NCI-H1417 treated with DMSO at 0.1 percent for 48 hours (cell line): ENCODE results near the gene HSFX2.
"Not testable (repeated sequence)": the region's sequence is repeated elsewhere in the genome, so short reads cannot be mapped to it uniquely, and the experiment has no call there.

ENCODE experiments used
- DNase-seq: peaks from one replicate; lab custom pipeline; 2025; lab: John Stamatoyannopoulos, UW

The HSFX2 gene, protein sequence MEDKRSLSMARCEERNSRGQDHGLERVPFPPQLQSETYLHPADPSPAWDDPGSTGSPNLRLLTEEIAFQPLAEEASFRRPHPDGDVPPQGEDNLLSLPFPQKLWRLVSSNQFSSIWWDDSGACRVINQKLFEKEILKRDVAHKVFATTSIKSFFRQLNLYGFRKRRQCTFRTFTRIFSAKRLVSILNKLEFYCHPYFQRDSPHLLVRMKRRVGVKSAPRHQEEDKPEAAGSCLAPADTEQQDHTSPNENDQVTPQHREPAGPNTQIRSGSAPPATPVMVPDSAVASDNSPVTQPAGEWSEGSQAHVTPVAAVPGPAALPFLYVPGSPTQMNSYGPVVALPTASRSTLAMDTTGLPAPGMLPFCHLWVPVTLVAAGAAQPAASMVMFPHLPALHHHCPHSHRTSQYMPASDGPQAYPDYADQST

GRCh38 chrX:149595214-149595613 lies at the start of gene HSFX2:
TSS of gene HSFX2 (minus strand) at chrX:149595314. CDS start at chrX:149594700, 614 bp downstream.
- DNase-seq: not testable (repeated sequence)

DNA sequence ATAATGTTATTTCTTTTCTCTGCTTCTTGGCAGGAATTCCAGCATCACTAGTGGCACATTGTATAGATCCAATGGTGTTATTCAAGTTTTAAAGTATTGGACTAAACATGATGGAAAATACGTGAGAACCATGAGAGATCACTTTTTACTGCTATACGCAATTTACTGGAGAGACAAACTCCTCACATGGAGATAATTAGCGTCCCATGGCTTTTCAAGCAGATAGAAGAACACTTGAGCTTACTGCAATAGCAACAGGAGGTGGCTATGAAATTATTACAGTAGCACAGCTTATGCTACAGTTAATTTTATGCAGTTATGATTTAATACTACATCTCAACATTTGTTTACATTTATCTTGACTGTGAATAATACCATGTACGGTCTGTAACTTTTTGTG lies 48.4 kb upstream of the HSFX2 start:
- no peak for DNase-seq

DNA sequence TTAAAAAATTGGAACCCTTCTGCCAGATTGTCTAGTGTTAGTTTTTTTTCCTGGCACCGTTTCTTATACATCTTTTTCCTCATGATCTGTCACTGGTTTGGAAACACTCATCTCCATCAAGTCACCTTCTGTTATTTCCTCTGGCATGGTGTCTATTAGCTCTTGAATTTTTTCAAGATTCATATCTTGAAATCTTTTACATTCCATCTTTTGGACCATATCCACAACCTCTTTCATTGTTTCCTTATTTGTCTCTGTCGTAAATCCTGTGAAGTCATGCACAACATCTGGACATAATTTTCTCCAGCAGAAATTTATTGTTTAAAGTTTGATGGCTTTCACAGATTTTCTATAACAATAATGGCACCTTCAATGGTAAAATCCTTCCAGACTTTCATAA lies 46.7 kb upstream of the HSFX2 start:
- no peak for DNase-seq

GRCh38 chrX:149641432-149641831 lies 46.3 kb upstream of the HSFX2 start:
- DNase-seq: no peak

GRCh38 chrX:149639568-149639967 lies 44.5 kb upstream of the HSFX2 start:
- no peak for DNase-seq

GRCh38 chrX:149638860-149639259 lies 43.7 kb upstream of the HSFX2 start:
- no peak for DNase-seq

GRCh38 chrX:149633511-149633910 lies 38.4 kb upstream of the HSFX2 start:
- DNase-seq: no peak

- no peak for DNase-seq
Measured at GRCh38 chrX:149631234-149632165, 36.4 kb upstream of the HSFX2 start, which contains the start of gene TMEM185A. TSS of gene TMEM185A (minus strand) at chrX:149631792. CDS start at chrX:149631580, 212 bp downstream.

DNA sequence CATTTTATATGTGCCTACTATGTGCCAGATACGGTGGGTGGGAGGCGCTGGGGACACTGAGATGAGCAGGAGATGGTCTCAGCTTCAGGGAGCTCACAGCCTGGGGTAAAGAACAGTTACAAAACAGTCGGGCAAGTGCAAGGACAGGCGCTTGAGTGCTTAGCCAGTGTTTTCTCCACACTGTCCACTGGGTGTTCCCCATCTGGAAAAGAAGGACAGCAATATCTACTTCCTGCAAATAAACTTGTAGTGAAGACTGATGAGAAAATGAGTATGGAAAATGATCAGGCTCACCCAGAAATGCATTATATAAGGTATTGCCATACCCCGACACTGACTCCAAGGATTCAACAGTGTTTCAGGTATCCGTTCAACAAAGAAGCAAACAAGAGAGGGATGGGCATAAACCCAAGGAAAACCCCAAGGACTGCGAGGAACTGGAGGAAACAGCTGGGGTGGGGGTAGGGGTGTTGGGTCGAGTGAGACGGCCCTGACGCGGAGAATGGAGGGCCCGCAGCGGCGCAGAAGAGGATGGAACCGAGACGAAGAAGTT lies 35.6 kb upstream of the HSFX2 start:
- no peak for DNase-seq

DNA sequence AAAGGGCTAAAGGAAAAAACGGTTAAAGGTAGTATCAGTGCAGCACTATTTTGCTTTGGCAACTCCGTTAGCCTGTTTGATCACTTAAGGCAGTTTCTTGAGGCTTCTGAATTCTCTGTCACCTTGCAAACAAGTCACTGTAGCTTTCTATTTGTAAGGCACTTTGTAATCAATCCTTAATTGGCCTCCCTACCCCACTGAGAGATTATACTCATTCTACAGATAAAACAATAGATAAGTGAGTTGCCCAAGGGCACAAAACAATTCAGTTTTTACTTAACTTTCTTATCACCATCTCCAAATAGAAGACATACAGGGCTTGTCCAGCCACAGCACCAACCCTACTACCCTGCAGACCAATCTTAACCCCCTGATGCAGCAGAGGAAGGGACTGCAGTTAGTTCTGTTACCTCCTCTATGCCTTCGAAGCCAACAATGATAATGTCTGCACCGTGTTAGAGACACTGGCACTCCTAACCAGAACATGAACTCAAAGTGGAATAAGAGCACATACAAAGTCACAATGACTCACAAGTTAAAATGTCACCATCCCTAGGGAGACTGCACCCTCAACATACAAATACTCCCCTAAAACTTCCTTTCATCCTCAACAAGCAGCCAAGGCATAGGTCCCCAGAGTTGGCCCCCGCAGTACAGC lies 34.7 kb upstream of the HSFX2 start:
- DNase-seq: no peak

DNA sequence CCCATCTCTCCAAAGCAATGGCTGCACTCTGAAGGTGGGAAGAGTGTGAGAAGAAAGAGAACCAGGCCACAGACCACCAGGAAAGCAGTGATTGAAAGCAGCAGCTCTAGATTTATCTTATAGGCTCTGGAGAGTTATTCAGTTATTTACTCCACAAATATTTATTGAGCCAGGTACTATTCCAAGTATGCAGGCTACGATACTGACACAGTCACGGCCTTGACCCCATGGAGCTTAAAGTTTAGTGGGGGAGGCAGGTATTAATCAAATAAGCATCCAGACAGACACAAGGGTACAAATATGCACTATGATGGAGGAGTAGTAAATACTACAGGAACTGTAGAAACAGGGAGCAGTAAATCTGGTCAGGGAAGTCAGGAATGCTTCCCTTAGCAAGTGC lies 33.7 kb upstream of the HSFX2 start:
- DNase-seq: no peak

DNA sequence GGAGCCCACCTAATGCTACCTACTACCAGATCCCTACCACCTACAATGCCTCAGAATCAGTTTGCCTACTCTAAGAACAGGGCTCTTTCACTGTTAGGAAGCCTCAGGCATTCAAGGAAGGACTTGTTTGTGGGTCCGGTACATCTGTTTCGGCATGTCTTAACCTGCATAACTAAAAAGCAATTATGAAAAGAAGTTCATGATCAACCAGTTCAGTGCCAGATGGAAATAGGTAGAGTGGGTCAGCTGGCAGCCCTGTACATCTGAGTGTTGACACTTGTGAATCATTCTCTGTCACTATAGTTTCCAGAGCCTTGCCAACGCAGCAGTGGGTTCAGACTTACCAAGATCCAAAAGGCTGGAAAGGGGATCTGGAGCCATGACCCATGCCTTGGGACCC lies 33.2 kb upstream of the HSFX2 start:
- no peak for DNase-seq

DNA sequence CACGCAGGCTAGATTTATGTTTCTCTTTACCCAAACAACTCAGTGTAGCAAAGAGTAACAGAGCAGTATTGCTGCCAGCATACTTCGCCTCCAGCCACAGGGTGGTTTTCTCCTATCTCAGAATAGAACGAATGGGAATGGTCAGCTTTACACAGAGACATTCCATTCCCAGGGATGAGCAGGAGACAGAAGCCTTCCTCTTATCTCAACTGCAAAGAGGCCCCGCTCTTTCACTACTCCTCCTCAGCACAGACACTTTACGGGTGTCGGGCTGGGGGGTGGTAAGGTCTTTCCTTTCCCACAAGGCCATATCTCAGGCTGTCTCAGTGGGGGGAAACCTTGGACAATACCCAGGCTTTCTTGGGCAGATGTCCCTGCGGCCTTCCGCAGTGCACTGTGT lies 31.7 kb upstream of the HSFX2 start:
- not testable (repeated sequence) for DNase-seq

GRCh38 chrX:149619662-149620061 lies 24.5 kb upstream of the HSFX2 start:
- DNase-seq: not testable (repeated sequence)

DNA sequence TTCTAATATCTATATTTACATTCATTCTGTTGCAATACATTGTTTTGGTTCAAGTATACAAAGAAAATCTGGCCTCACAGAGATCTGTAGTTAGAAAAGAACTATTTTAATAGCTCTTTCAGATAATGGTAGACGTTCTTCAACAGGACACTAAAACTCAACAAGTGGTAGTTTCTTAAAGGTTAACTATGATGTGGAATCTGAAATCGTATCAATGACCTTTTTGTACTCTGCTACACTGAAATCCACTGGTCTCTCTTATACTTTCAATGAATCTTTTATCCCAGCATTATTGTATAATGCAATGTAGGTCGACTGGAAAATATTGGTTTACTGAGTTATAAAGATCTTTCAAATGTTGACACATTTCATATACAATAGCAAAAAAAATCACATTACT lies 23.8 kb upstream of the HSFX2 start:
- DNase-seq: no peak

GRCh38 chrX:149611623-149612175 lies 16.6 kb upstream of the HSFX2 start:
- DNase-seq: no peak

DNA sequence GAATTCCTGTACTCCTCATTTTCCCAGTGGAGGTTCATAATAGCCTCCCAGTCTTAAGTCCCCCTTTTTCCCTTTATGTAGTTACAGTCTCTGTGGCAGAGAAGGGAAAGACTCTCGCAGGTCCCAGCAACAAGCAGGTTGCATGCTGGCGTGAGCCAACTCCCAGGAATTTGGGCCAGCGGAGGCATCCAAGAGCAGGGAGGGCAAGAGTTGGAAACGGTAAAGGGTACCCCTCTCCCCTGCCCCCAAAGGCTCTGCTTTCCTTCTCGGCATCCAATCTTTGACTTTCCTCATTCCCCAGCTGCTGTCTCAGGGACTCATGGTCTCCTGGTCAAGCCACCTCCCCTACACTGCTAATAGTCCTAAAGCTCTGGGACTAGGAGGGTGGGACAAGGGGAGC lies 15.4 kb upstream of the HSFX2 start:
- no peak for DNase-seq

DNA sequence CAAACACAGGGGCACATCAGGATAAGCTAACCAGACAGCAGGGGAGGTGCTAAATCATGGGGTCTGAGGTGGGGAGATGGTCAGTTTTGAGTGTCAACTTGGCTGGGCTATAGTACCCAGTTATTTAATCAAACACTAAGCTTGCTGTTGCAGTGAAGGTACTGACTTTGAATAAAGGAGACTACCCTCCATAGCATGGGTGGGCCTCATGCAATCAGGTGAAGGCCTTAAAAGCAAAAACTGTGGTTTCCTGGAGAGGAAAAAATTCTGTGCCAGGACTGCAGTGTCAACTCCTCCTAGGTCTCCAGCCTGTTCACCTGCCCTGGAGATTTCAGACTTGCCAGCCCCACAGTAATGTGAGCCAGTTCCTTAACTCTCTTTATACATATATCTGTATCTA lies 12.6 kb upstream of the HSFX2 start:
- no peak for DNase-seq

DNA sequence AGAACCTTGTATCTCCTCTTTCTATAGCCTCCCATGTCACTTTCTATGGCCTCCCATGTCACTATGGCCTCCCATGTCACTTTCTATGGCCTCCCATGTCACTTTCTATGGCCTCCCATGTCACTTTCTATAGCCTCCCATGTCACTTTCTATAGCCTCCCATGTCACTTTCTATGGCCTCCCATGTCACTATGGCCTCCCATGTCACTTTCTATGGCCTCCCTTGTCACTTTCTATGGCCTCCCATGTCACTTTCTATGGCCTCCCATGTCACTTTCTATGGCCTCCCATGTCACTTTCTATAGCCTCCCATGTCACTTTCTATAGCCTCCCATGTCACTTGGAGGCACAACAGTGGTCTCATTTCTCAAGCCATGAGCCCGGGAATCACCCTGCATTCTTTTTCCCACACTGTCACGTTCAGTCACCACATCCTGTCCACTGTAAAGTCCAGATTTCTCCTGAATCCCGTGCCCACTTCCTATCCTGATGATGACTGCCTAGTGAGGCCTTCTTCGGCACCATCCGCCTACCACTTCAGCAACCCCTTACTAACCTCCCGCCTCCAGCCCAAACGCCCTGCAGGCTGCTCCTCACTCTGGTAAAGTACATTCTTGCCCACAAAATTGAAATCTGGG lies 10.3 kb upstream of the HSFX2 start:
- not testable (repeated sequence) for DNase-seq

DNA sequence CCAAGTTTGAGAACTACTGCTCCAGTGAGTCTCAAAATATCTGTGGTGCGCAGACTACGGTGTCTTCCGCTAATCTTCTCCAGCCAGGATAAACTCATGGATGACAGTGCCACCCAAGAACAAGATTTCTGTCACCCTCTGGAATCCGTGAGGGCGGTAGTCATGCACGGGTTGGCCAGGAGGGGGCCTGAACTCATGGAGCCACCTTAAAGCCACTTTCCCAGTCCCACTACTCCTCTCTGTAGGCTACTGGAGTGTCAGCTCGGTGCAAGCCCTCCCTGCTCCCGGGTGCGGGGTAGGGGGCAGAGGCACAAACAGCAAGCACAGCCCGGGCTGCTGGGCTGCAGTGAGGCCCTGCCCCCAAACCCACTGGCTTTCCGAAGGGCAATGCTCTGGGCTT lies 3.5 kb upstream of the HSFX2 start:
- not testable (repeated sequence) for DNase-seq

DNA sequence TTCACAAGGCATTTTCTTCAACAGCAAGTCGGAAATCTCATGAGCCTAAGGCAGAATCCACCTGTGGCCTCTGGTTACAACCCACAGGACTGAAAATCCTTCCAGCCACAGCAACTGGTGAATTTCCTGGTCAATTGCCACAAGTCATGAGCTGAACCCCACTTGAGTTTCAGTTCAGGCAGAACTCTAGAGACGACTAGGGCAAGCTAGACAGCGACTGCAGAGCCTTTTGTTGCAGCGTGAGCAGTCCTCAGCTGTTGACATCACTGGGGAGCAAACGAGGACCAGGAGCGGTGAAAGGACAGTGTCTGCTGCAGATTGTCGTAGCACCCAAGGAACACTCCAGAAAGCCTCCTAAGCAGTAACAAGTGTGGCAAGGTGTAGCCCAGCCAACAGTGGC lies 829 bp upstream of the HSFX2 start:
- DNase-seq: not testable (repeated sequence)
